Measurements from ENCODE around the gene CMSS1. TPM values are rescaled to one million over a fixed set of nuclear protein-coding genes. Genes with fewer than 3 reads are reported as not detected.

The CMSS1 gene
- total RNA-seq, 1 donor from 2014 or later, result 51.5 TPM

- DNase-seq (ENCODE audit: low spot score), result no peak
Measured at GRCh38 chr3:99957151-99957796, 139.6 kb downstream of the CMSS1 start.

GRCh38 chr3:99958222-99958912 is 140.7 kb downstream of the CMSS1 start:
- no peak for DNase-seq (ENCODE audit: low spot score)

- DNase-seq (ENCODE audit: low spot score), result no peak
Measured at GRCh38 chr3:99960123-99960878, 142.6 kb downstream of the CMSS1 start.

GRCh38 chr3:99960941-99961340 is 143.3 kb downstream of the CMSS1 start:
- no peak for DNase-seq (ENCODE audit: low spot score)

- no peak for DNase-seq (ENCODE audit: low spot score)
Measured at GRCh38 chr3:99961756-99962515, 144.3 kb downstream of the CMSS1 start.

- DNase-seq (ENCODE audit: low spot score), result no peak
Measured at GRCh38 chr3:99962703-99963102, 145.0 kb downstream of the CMSS1 start.

- no peak for DNase-seq (ENCODE audit: low spot score)
Measured at GRCh38 chr3:99965077-99965476, 147.4 kb downstream of the CMSS1 start.

GRCh38 chr3:99965681-99966408 is 148.2 kb downstream of the CMSS1 start:
- DNase-seq (ENCODE audit: low spot score), result no peak

GRCh38 chr3:99966662-99967416 is 149.2 kb downstream of the CMSS1 start:
- DNase-seq (ENCODE audit: low spot score), result no peak

- no peak for DNase-seq (ENCODE audit: low spot score)
Measured at GRCh38 chr3:99967796-99968195, 150.1 kb downstream of the CMSS1 start.

GRCh38 chr3:99969136-99969535 is 151.5 kb downstream of the CMSS1 start:
- no peak for DNase-seq (ENCODE audit: low spot score)

- no peak for DNase-seq (ENCODE audit: low spot score)
Measured at GRCh38 chr3:99970198-99970597, 152.5 kb downstream of the CMSS1 start.

GRCh38 chr3:99971761-99972160 is 154.1 kb downstream of the CMSS1 start:
- DNase-seq (ENCODE audit: low spot score), result no peak

- no peak for DNase-seq (ENCODE audit: low spot score)
Measured at GRCh38 chr3:99972380-99973104, 154.9 kb downstream of the CMSS1 start.

- no peak for DNase-seq (ENCODE audit: low spot score)
Measured at GRCh38 chr3:99974989-99975388, 157.3 kb downstream of the CMSS1 start.

- no peak for DNase-seq (ENCODE audit: low spot score)
Measured at GRCh38 chr3:99976584-99976983, 158.9 kb downstream of the CMSS1 start.

- no peak for DNase-seq (ENCODE audit: low spot score)
Measured at GRCh38 chr3:99978221-99978620, 160.6 kb downstream of the CMSS1 start.

GRCh38 chr3:99980606-99981005 is 162.9 kb downstream of the CMSS1 start:
- no peak for DNase-seq (ENCODE audit: low spot score)

GRCh38 chr3:99981138-99981537 is 163.5 kb downstream of the CMSS1 start:
- no peak for DNase-seq (ENCODE audit: low spot score)
